ENCODE measurements around the gene CA9. TPM values are rescaled to one million over a fixed set of nuclear protein-coding genes. Genes with fewer than 3 reads are reported as not detected.
A peak's percentile ranks its signal among the peaks of the same experiment; 100 is the strongest.

The CA9 gene
- total RNA-seq, 1 donor from 2014 or later = 3.9 TPM

- Histone ChIP-seq H3K9me3 (no peaks in the 10 kb centered on the region), H3K27ac (peak within 1 kb of the TSS; percentile 94 to 95), H3K36me3 (no peaks in the 10 kb centered on the region), H3K4me1 (peaks cover 15 to 37% of the 10 kb centered on the region in 2 donors), H3K27me3 (no peaks in the 10 kb centered on the region), H3K4me3 (peak within 1 kb of the TSS; percentile 2 to 50)
- DNase-seq (ENCODE audit: low spot score in 2 of 2) = no peak
- no peak for TF ChIP-seq CTCF (IDR thresholded peaks at IDR 0.05)
- intact Hi-C loops (cut with DNase I) = loop anchor here (10.0 kb wide), 1 partner anchor 254 kb away; the partner anchor contains the start of genes HRCT1 and SPAAR
Measured at GRCh38 chr9:35650341-35651158, 23.2 kb upstream of the CA9 start, which contains the start of gene SIT1. SIT1 (minus strand) TSS chr9:35650931; CDS start chr9:35650853, 78 bp downstream.

GRCh38 chr9:35651956-35652828 is 21.5 kb upstream of the CA9 start:
- Histone ChIP-seq H3K27me3 (no peaks in the 10 kb centered on the region), H3K27ac (peak overlapping the region; percentile 94 to 95), H3K36me3 (no peaks in the 10 kb centered on the region), H3K4me1 (peaks cover 12 to 43% of the 10 kb centered on the region in 2 donors), H3K4me3 (no peak overlapping the region), H3K9me3 (no peaks in the 10 kb centered on the region)
- intact Hi-C loops (cut with DNase I) = loop anchor here (10.0 kb wide), 1 partner anchor 253 kb away; the partner anchor contains the start of genes HRCT1 and SPAAR
- peak in 1 of 2 donors; percentile 51 for DNase-seq (ENCODE audit: low spot score in 2 of 2)
- TF ChIP-seq CTCF (IDR thresholded peaks at IDR 0.05) = no peak

- H3K9me3 ChIP-seq = no peaks in the 10 kb centered on the region
- H3K27ac ChIP-seq = peak overlapping the region; percentile 15 to 59
- no peak overlapping the region for H3K4me3 ChIP-seq
- intact Hi-C loops (cut with DNase I) = loop anchor here (10.0 kb wide), 1 partner anchor 252 kb away; the partner anchor contains the start of genes HRCT1 and SPAAR
- H3K36me3 ChIP-seq = no peaks in the 10 kb centered on the region
- H3K4me1 ChIP-seq = peaks cover 10 to 42% of the 10 kb centered on the region in 2 donors
- no peak for TF ChIP-seq CTCF (IDR thresholded peaks at IDR 0.05)
- DNase-seq (ENCODE audit: low spot score in 2 of 2) = no peak
- H3K27me3 ChIP-seq = no peaks in the 10 kb centered on the region
Measured at GRCh38 chr9:35652829-35653209, 20.9 kb upstream of the CA9 start.

GRCh38 chr9:35653611-35654010 is 20.1 kb upstream of the CA9 start:
- TF ChIP-seq CTCF (IDR thresholded peaks at IDR 0.05) = no peak
- H3K9me3 ChIP-seq = no peaks in the 10 kb centered on the region
- intact Hi-C loops (cut with DNase I) = loop anchor here (10.0 kb wide), 1 partner anchor 251 kb away; the partner anchor contains the start of genes HRCT1 and SPAAR
- H3K27me3 ChIP-seq = no peaks in the 10 kb centered on the region
- no peak overlapping the region for H3K4me3 ChIP-seq
- peaks cover 9 to 36% of the 10 kb centered on the region in 2 donors for H3K4me1 ChIP-seq
- no peak for DNase-seq (ENCODE audit: low spot score in 2 of 2)
- no peaks in the 10 kb centered on the region for H3K36me3 ChIP-seq
- peak overlapping the region; percentile 15 to 59 for H3K27ac ChIP-seq

- no peak overlapping the region for H3K4me3 ChIP-seq
- intact Hi-C loops (cut with DNase I) = loop anchor here (2.0 to 10.0 kb wide), 5 partner anchors 52 to 664 kb away; partner anchors contain the start of genes FAM221B, HRCT1, SPAAR and SPAG8
- no peaks in the 10 kb centered on the region for H3K9me3 ChIP-seq
- no peaks in the 10 kb centered on the region for H3K27me3 ChIP-seq
- no peak for DNase-seq (ENCODE audit: low spot score in 2 of 2)
- peak overlapping the region; percentile 97 to 100 for H3K27ac ChIP-seq
- peaks cover 6 to 14% of the 10 kb centered on the region in 2 donors for H3K36me3 ChIP-seq
- H3K4me1 ChIP-seq = peaks cover 5 to 25% of the 10 kb centered on the region in 2 donors
- TF ChIP-seq CTCF (IDR thresholded peaks at IDR 0.05) = no peak
Measured at GRCh38 chr9:35656348-35656747, 17.4 kb upstream of the CA9 start.
